ENCODE data around the gene NRXN3.

DNA sequence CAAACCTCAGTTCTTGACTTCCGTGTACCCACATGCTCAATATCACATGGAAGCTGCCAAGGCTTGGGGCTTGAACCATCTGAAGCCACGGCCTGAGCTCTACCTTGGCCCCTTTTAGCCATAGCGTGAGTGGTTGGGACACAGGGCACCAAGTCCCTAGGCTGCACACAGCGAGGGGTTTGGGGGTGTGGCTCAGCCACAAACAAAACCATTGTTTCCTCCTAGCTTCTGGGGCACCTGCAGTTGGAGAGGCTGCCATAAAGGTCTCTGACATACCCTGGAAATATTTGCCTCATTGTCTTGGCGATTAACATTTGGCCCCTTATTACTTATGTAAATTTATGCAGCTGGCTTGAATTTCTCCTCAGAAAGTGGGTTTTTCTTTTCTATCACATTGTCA, 628.6 kb downstream of the NRXN3 start:
- TF ChIP-seq, protein P1, sequence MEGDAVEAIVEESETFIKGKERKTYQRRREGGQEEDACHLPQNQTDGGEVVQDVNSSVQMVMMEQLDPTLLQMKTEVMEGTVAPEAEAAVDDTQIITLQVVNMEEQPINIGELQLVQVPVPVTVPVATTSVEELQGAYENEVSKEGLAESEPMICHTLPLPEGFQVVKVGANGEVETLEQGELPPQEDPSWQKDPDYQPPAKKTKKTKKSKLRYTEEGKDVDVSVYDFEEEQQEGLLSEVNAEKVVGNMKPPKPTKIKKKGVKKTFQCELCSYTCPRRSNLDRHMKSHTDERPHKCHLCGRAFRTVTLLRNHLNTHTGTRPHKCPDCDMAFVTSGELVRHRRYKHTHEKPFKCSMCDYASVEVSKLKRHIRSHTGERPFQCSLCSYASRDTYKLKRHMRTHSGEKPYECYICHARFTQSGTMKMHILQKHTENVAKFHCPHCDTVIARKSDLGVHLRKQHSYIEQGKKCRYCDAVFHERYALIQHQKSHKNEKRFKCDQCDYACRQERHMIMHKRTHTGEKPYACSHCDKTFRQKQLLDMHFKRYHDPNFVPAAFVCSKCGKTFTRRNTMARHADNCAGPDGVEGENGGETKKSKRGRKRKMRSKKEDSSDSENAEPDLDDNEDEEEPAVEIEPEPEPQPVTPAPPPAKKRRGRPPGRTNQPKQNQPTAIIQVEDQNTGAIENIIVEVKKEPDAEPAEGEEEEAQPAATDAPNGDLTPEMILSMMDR (IDR thresholded peaks at IDR 0.05 in 4 of 5, conservative IDR thresholded peaks at IDR 0.05 in 1 of 5), result no peak
- no peak for TF ChIP-seq POLR2A (IDR thresholded peaks at IDR 0.05)
